Smooth muscle cell (in vitro differentiated cells): Measurements from ENCODE around the gene NOTCH1. TPM values are rescaled to one million over a fixed set of nuclear protein-coding genes. Genes with fewer than 3 reads are reported as not detected.

Experiments
- DNase-seq: peaks from one replicate; lab custom pipeline; 2025; ENCODE audit not compliant: unreplicated experiment; lab: John Stamatoyannopoulos, UW
- H2AFZ ChIP-seq: fragments of 200-600 bp; sonication (generic); 2 replicates; pipeline ENCODE4 v1.6.0; 2016; ENCODE audit warnings: antibody characterized with exemption, low read depth, mild to moderate bottlenecking
- H3F3A ChIP-seq: fragments of 200-600 bp; sonication (generic); 2 replicates; pipeline ENCODE4 v1.6.0; 2017; ENCODE audit warnings: antibody characterized with exemption, low read depth
- H3K27ac ChIP-seq: fragments of 200-600 bp; sonication (generic); 2 replicates; pipeline ENCODE4 v1.5.1; 2016; ENCODE audit warnings: low read depth, mild to moderate bottlenecking
- H3K27me3 ChIP-seq: fragments of 200-600 bp; sonication (generic); 2 replicates; pipeline ENCODE4 v1.6.1; 2016; ENCODE audit warnings: low read depth, mild to moderate bottlenecking
- H3K36me3 ChIP-seq: fragments of 200-600 bp; sonication (generic); 2 replicates; pipeline ENCODE4 v1.5.1; 2016; ENCODE audit warnings: low read depth
- H3K4me1 ChIP-seq: fragments of 200-600 bp; sonication (generic); 2 replicates; pipeline ENCODE4 v1.5.1; 2016; ENCODE audit warnings: low read depth
- H3K4me2 ChIP-seq: fragments of 200-600 bp; sonication (generic); 2 replicates; pipeline ENCODE4 v1.6.0; 2016; ENCODE audit warnings: mild to moderate bottlenecking
- H3K4me3 ChIP-seq: fragments of 200-600 bp; sonication (generic); 2 replicates; pipeline ENCODE4 v1.5.1; 2016; ENCODE audit warnings: mild to moderate bottlenecking
- H3K79me2 ChIP-seq: fragments of 200-600 bp; sonication (generic); 2 replicates; pipeline ENCODE4 v1.6.0; 2016; ENCODE audit warnings: low read depth, mild to moderate bottlenecking
- H3K9ac ChIP-seq: fragments of 200-600 bp; sonication (generic); 2 replicates; pipeline ENCODE4 v1.6.0; 2016; ENCODE audit warnings: low read depth
- H3K9me3 ChIP-seq: fragments of 200-600 bp; sonication (generic); replicated peaks from 2 replicates; pipeline ENCODE4 v1.5.1; 2016; ENCODE audit warnings: low read depth
- H4K20me1 ChIP-seq: fragments of 200-600 bp; sonication (generic); 2 replicates; pipeline ENCODE4 v1.6.0; 2016; ENCODE audit warnings: low read depth
- CTCF ChIP-seq: fragments of 200-600 bp; sonication (generic); IDR thresholded peaks from 2 replicates; pipeline ENCODE4 v1.5.1; 2017; ENCODE audit warnings: borderline replicate concordance, mild to moderate bottlenecking, antibody characterized with exemption; ENCODE audit not compliant: insufficient read depth, poor library complexity, severe bottlenecking
- WGBS: methylation state at CpG from one replicate; pipeline ENCODE4 v1.1.7; 2016; ENCODE audit warnings: low lambda C conversion rate; 5-methylcytosine and 5-hydroxymethylcytosine counted together
- polyA plus RNA-seq: library from polyadenylated mRNA; unstranded; fragments of >200 nt; fragmentation: Nextera tagmentation; extraction: Ambion mirVana; gene quantifications from 2 replicates; pipeline ENCODE4 v1.2.1, GENCODE V29; 2016
- total RNA-seq: library from RNA; depleted of rRNA; stranded (reverse); fragments of >200 nt; gene quantifications from 2 replicates; pipeline ENCODE4 v1.2.3, GENCODE V29; 2014

NOTCH1 gene
- total and polyA plus RNA-seq, 2 experiments from 2014 or later, result 7.2 to 13.2 TPM

- Histone ChIP-seq H3K36me3 (no peaks in the 10 kb centered on the region), H4K20me1 (no peaks in the 10 kb centered on the region), H3K9me3 (no peaks in the 10 kb centered on the region), H3K79me2 (no peaks in the 10 kb centered on the region), H3F3A (no peaks in the 10 kb centered on the region), H3K9ac (no peak overlapping the region), H3K4me3 (no peak overlapping the region), H3K27me3 (no peaks in the 10 kb centered on the region), H3K4me2 (no peak overlapping the region), H3K27ac (no peak overlapping the region), H3K4me1 (no peaks in the 10 kb centered on the region), H2AFZ (no peak overlapping the region)
- WGBS, result 96% methylated on average over 56 of the region's 68 CpGs
- TF ChIP-seq CTCF, result no peak
- no peak for DNase-seq
These were observed 41.1 kb downstream of the NOTCH1 start for GRCh38 chr9:136504512-136505348.

- no peak overlapping the region for H3K4me2 ChIP-seq
- no peaks in the 10 kb centered on the region for H4K20me1 ChIP-seq
- no peaks in the 10 kb centered on the region for H3K9me3 ChIP-seq
- no peak for DNase-seq
- no peaks in the 10 kb centered on the region for H3K36me3 ChIP-seq
- no peak overlapping the region for H3K27ac ChIP-seq
- no peak overlapping the region for H3K9ac ChIP-seq
- no peaks in the 10 kb centered on the region for H3K79me2 ChIP-seq
- WGBS, result 94% methylated on average over 33 of the region's 33 CpGs
- H2AFZ ChIP-seq, result no peak overlapping the region
- H3K4me1 ChIP-seq, result no peaks in the 10 kb centered on the region
- H3K4me3 ChIP-seq, result no peak overlapping the region
- no peak for TF ChIP-seq CTCF
- no peaks in the 10 kb centered on the region for H3F3A ChIP-seq
- no peaks in the 10 kb centered on the region for H3K27me3 ChIP-seq
These were observed 42.8 kb downstream of the NOTCH1 start for GRCh38 chr9:136502940-136503550.

GRCh38 chr9:136502196-136502595 lies 43.7 kb downstream of the NOTCH1 start:
- H3K27ac ChIP-seq, result no peak overlapping the region
- no peaks in the 10 kb centered on the region for H3K79me2 ChIP-seq
- H3K4me2 ChIP-seq, result no peak overlapping the region
- no peaks in the 10 kb centered on the region for H3K36me3 ChIP-seq
- H3K4me1 ChIP-seq, result no peaks in the 10 kb centered on the region
- no peaks in the 10 kb centered on the region for H3K9me3 ChIP-seq
- H3F3A ChIP-seq, result no peaks in the 10 kb centered on the region
- DNase-seq, result no peak
- TF ChIP-seq CTCF, result no peak
- H2AFZ ChIP-seq, result no peak overlapping the region
- WGBS, result 87% methylated on average over 3 of the region's 38 CpGs
- H3K4me3 ChIP-seq, result no peak overlapping the region
- no peak overlapping the region for H3K9ac ChIP-seq
- H3K27me3 ChIP-seq, result no peaks in the 10 kb centered on the region
- no peaks in the 10 kb centered on the region for H4K20me1 ChIP-seq
